Peyer's patch (tissue), 4 donors: Measurements from ENCODE around the gene SSTR5.

ENCODE experiments used
- CTCF ChIP-seq, 6 experiments: fragments of 450-650 bp in 4 of 6; fragments of 200-600 bp in 2 of 6; sonication (generic) in 1 of 6; IDR thresholded peaks; one replicate each; pipeline ENCODE4 v1.5.1; 2017 to 2019; ENCODE audit warnings: antibody characterized with exemption in 6 of 6, mild to moderate bottlenecking in 3 of 6, moderate library complexity in 1 of 6
- POLR2A ChIP-seq, 2 donors: fragments of 450-650 bp; IDR thresholded peaks; one replicate each; pipeline ENCODE4 v1.5.1; 2017; ENCODE audit warnings: antibody characterized with exemption in 2 of 2, mild to moderate bottlenecking in 2 of 2, moderate library complexity in 2 of 2

GRCh38 chr16:1103636-1103980 is 31.1 kb downstream of the SSTR5 start:
- no peak for TF ChIP-seq CTCF (IDR thresholded peaks at IDR 0.05)
- TF ChIP-seq POLR2A (IDR thresholded peaks at IDR 0.05): no peak
